NCI-H2029 (cell line): ENCODE results near the gene FAM114A2.
A peak's percentile ranks its signal among the peaks of the same experiment; 100 is the strongest.
"Not testable (repeated sequence)": the region's sequence is repeated elsewhere in the genome, so short reads cannot be mapped to it uniquely, and the experiment has no call there.

Experiments used
- DNase-seq: peaks from one replicate; lab custom pipeline; 2025; lab: John Stamatoyannopoulos, UW

FAM114A2 gene

DNA sequence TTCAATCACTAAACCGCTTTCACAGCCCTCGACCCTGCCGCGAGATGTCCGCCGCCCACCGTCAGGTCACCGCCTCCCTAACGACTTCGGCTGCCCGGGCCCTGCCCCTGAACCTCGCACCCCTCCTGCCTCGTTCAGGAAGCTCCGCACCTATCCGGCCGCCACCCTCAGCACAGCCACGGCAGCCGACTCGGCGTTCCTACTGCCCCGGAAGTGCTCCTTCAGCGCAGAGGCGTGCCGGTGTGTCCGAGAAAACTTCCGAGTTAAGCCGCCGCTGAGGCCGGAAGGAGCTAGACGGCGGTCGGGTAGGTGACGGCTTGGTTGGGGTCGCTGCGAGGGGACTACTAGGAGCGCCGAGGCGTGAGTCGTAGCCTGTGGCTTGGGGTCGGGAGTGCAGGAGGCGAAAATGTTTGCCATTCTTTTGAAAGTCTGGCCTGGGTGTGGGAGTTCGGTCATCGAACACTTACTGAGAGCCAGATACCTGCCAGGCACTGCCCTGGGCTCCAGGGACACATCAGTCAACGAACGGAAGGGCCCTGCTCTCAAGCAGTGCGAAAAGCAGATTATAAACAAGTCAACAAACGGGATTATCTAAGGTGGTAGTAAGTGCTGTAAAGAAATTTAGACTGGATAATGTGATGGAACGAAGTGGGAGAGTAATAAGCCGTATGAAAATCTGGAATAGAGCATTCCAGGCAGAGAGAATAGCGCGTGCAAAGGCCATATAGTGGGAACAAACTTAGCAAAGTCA lies at the start of gene FAM114A2, which contains the start of gene MFAP3:
Gene FAM114A2, minus strand, starts transcription at position 204 of the 751 bp plus-strand sequence. CDS start 3,957 bp downstream, outside the sequence.
Gene MFAP3, plus strand, starts transcription at position 261 of the 751 bp plus-strand sequence. CDS start 10,756 bp downstream, outside the sequence.
- peak; percentile 89 for DNase-seq

GRCh38 chr5:154087260-154087659 lies 48.5 kb upstream of the FAM114A2 start:
- peak; percentile 27 for DNase-seq

GRCh38 chr5:154086641-154087040 lies 47.9 kb upstream of the FAM114A2 start:
- DNase-seq: no peak

- DNase-seq: no peak
Measured at GRCh38 chr5:154086146-154086545, 47.4 kb upstream of the FAM114A2 start.

DNA sequence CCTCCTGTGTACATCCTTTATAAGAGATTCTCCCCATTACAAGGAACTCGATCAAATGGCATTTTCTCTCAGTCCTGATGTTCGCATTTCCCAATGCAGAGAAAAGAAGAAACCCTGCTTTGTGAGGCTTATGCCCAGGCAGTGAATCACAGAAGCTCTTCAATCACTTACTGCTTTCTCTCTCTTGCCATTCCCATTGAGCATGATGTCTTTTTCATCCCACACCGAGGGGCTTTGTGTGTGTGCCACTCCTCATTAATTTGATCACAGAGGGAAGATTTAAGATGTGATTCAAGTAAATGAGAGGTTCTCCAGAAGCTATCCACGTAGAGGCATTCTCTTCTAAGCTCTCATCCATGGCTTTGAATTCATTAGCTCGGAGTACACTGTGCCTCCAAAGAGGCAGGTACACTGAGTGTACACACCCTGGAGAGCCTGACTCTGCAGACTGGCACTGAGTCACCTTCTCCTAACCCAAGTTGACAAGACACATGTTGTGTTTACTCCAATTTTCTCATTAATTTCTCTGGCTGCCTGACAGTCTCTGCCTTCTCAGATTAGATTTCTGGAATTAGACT lies 45.4 kb upstream of the FAM114A2 start:
- no peak for DNase-seq

- no peak for DNase-seq
Measured at GRCh38 chr5:154081246-154081645, 42.5 kb upstream of the FAM114A2 start.

- peak; percentile 63 for DNase-seq
Measured at GRCh38 chr5:154078272-154078671, 39.6 kb upstream of the FAM114A2 start.

GRCh38 chr5:154077696-154078095 lies 39.0 kb upstream of the FAM114A2 start:
- no peak for DNase-seq

- no peak for DNase-seq
Measured at GRCh38 chr5:154076240-154076922, 37.7 kb upstream of the FAM114A2 start.

DNA sequence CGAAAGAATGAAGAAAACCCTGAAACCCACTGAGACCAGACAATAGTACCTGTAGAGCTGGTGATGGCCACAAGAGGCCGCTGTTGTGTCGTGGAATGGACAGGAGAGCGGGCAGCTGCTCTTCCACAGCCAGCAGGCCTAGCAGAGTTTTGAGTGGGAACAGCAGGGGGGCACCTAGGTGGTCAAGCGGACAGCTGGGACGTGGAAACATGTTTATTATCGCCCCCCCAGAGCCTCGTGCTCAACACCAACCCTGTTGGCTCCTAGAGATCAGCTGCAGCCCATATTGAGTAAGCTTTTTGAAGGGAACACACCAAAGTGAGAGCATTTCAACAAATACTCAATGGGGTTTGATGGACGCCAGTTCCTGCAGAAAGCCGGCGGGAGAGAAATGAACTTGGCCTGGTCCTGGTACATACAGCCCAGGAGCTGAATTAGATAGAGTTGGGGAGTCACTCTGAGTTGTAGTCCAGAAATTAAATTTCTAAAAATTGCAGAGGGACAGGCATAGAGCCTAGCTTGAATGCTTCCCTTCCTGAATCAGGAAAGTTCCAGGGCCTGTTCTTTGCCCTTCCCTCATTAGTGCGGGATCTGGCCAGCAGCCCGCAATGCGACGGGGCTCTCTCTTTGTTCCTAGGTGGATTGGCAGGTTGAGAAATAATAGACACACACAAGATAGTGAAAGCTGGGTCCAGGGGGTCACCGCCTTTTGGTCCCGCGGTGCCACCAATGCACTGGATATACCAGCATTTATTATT lies 33.9 kb upstream of the FAM114A2 start:
- DNase-seq: peak; percentile 71

- no peak for DNase-seq
Measured at GRCh38 chr5:154071799-154072413, 33.2 kb upstream of the FAM114A2 start.

GRCh38 chr5:154069854-154070253 lies 31.1 kb upstream of the FAM114A2 start:
- not testable (repeated sequence) for DNase-seq

DNA sequence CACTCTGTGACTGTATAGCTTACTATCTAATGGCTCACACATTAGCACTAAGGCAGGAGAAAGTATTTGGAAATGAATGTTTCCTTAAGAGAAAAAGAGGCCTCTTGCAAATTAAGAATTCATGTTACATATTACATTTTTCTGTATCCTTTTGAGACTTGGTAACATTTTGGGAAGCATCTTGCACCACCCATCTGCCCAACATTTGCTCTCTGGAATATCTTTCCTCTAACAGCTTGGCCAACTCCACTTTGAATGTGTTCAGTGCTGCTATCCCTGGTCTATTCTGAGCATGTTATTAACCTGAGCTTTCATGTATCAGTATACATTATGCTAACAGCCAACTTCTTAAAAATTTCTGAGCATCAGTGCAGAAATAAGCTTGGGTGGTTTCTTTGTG lies 27.3 kb upstream of the FAM114A2 start:
- no peak for DNase-seq

GRCh38 chr5:154063372-154063771 lies 24.7 kb upstream of the FAM114A2 start:
- no peak for DNase-seq

GRCh38 chr5:154060606-154061005 lies 21.9 kb upstream of the FAM114A2 start:
- DNase-seq: no peak

DNA sequence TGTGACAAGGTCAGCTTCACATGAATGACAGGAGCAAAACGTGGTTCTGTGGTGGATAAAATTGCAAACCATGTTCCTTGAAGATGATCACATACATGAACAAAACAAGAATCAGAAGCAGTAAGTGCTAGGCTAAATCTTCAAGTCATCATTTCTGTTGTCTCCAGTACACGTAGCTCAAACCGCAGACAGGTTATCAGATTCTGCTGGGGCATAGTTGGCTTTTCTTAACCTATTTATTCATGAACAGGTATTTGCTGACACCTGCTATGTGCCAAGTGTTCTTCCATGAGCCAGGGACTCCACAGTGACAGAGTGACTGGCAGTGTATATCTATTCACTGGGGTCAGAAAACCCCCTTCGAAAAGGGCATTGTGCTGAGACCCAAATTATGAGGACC lies 20.9 kb upstream of the FAM114A2 start:
- no peak for DNase-seq

GRCh38 chr5:154059039-154059430 lies 20.3 kb upstream of the FAM114A2 start:
- no peak for DNase-seq

GRCh38 chr5:154058055-154059038 lies 19.6 kb upstream of the FAM114A2 start:
- DNase-seq: peak; percentile 74

DNA sequence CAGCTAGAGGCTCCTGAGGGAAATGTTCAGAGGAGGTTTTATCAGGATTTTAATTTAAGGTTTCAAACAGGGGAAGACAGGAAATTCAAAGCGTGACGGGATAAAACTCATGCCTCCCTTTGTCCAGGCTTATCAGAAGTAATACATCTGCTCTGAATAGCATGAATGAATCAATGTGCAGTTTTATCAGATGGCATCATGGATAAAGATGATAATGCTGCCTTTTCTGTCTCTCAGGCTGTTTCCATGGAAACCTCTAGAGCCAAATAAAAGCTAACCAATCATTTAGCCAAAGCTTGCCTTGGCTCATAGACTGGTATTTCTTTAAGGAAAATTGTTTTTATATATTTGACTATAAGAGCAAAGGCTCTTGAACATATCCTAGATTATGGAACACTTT lies 16.5 kb upstream of the FAM114A2 start:
- DNase-seq: no peak

- no peak for DNase-seq
Measured at GRCh38 chr5:154053468-154053867, 14.8 kb upstream of the FAM114A2 start.

DNA sequence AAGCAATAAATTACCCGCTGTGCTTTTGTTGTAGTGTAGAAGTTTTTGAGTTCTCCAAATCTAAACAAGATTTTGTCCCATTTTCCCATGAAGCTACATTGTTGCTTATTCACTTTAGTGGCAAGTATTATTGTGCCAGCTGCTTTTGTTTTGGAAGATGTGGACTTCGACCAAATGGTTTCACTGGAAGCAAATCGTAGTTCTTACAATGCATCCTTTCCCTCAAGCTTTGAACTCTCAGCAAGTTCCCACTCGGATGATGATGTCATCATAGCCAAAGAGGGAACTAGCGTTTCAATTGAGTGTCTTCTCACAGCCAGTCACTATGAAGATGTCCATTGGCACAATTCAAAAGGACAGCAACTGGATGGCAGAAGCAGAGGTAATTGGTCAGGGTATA lies 10.9 kb upstream of the FAM114A2 start:
- DNase-seq: no peak
